HCT116 (cell line): ENCODE measurements around the gene ATG9A. TPM values are rescaled to one million over a fixed set of nuclear protein-coding genes. Genes with fewer than 3 reads are reported as not detected.

Experiments
- ATAC-seq: fragments of 200-7000 bp; cut with Tn5 transposase; 2 replicates; pipeline ENCODE4 v1.9.1; 2020; ENCODE audit warnings: mild to moderate bottlenecking, moderate library complexity
- BruUV-seq: library from RNA; stranded (reverse); fragments of 400-500 nt; replicated peaks from 2 replicates; lab custom pipeline; 2021; lab: Mats Ljungman, UMichigan
- CTCF ChIA-PET: fragments of 300-600 bp; sonication (Branson Sonifier 250); formaldehyde crosslinking; loops from one replicate; lab custom pipeline; 2021; ENCODE audit warnings: antibody characterized with exemption; lab: Charles Lee
- POLR2A ChIA-PET: fragments of 300-600, 350-600 bp; sonication (Branson Sonifier 250); formaldehyde crosslinking; loops from one replicate; lab custom pipeline; 2021; ENCODE audit warnings: antibody characterized with exemption; lab: Charles Lee
- RAD21 ChIA-PET, 2 experiments: fragments of 300-600 bp; sonication (Branson Sonifier 250); formaldehyde crosslinking; loops; one replicate each; lab custom pipeline; 2023; ENCODE audit warnings: low total read pairs in 2 of 2; ENCODE audit not compliant: uncharacterized antibody in 2 of 2, unreplicated experiment in 2 of 2, low non-redundant PET in 1 of 2; lab: Charles Lee
- DNase-seq: peaks from one replicate; pipeline ENCODE4 v3.0.0-alpha.2; 2010; ENCODE audit warnings: low read depth, low spot score
- H2AFZ ChIP-seq: fragments of 200-600 bp; shearing (Covaris generic), sonication (generic); 2 replicates; pipeline ENCODE4 v1.6.1; 2017; ENCODE audit warnings: low read depth, mixed run types, mixed read lengths, antibody characterized with exemption, low read length; ENCODE audit not compliant: poor library complexity, severe bottlenecking
- H3K27ac ChIP-seq: 2 replicates; pipeline ENCODE4 v1.5.1; 2012; ENCODE audit warnings: low read depth, low read length
- H3K27me3 ChIP-seq: fragments of 200-600 bp; sonication (generic); 2 replicates; pipeline ENCODE4 v1.6.1; 2016; ENCODE audit warnings: mixed run types, low read length, mixed read lengths; ENCODE audit not compliant: insufficient read depth
- H3K36me3 ChIP-seq, 2 experiments: fragments of 200-500 bp in 1 of 2; fragments of 200-600 bp in 1 of 2; sonication (Bioruptor generic) in 1 of 2; sonication (generic) in 1 of 2; 2 replicates each; pipeline versions ENCODE4 v1.5.1 to v1.6.1; 2014 to 2016; ENCODE audit warnings: low read length in 2 of 2, inconsistent platforms in 1 of 2, mixed read lengths in 1 of 2, mixed run types in 1 of 2; ENCODE audit not compliant: insufficient read depth in 2 of 2, control insufficient read depth in 1 of 2
- H3K4me1 ChIP-seq, 2 experiments: fragments of 200-600 bp in 1 of 2; sonication (generic) in 1 of 2; 2 replicates each; pipeline versions ENCODE4 v1.5.1 to v1.6.1; 2012 to 2017; ENCODE audit warnings: low read length in 2 of 2, inconsistent platforms in 1 of 2, mild to moderate bottlenecking in 1 of 2, mixed read lengths in 1 of 2, mixed run types in 1 of 2, moderate library complexity in 1 of 2; ENCODE audit not compliant: insufficient read depth in 2 of 2, control insufficient read depth in 1 of 2
- H3K4me2 ChIP-seq: fragments of 200-600 bp; sonication (generic); 2 replicates; pipeline ENCODE4 v1.6.1; 2017; ENCODE audit warnings: mixed run types, low read length, mixed read lengths
- H3K4me3 ChIP-seq, 2 experiments: fragments of 200-600 bp in 1 of 2; sonication (generic) in 1 of 2; replicated peaks in 1 of 2; 2 replicates each; pipeline ENCODE4 v1.5.1; 2011 to 2016; ENCODE audit warnings: low read length in 2 of 2, control low read depth in 1 of 2, low read depth in 1 of 2, mild to moderate bottlenecking in 1 of 2, mixed read lengths in 1 of 2, mixed run types in 1 of 2
- H3K79me2 ChIP-seq: fragments of 200-600 bp; sonication (generic); 2 replicates; pipeline ENCODE4 v1.6.1; 2017; ENCODE audit warnings: mild to moderate bottlenecking, mixed run types, low read length, moderate library complexity, mixed read lengths; ENCODE audit not compliant: insufficient read depth
- H3K9ac ChIP-seq: fragments of 200-600 bp; sonication (generic); 2 replicates; pipeline ENCODE4 v1.6.1; 2016; ENCODE audit warnings: low read length, mixed read lengths
- H3K9me2 ChIP-seq: fragments of 200-600 bp; sonication (generic), shearing (Covaris generic); 2 replicates; pipeline ENCODE4 v1.6.1; 2017; ENCODE audit warnings: mixed run types, mild to moderate bottlenecking, moderate library complexity; ENCODE audit not compliant: insufficient read depth
- H3K9me3 ChIP-seq, 2 experiments: fragments of 200-500 bp in 1 of 2; fragments of 200-600 bp in 1 of 2; sonication (Bioruptor generic) in 1 of 2; sonication (generic) in 1 of 2; 2 replicates each; pipeline ENCODE4 v1.6.1; 2014 to 2017; ENCODE audit warnings: low read length in 2 of 2, mixed read lengths in 2 of 2, inconsistent platforms in 1 of 2, low read depth in 1 of 2, mild to moderate bottlenecking in 1 of 2, mixed run types in 1 of 2, moderate library complexity in 1 of 2; ENCODE audit not compliant: control insufficient read depth in 1 of 2, insufficient read depth in 1 of 2
- H4K20me1 ChIP-seq: fragments of 200-600 bp; sonication (generic), shearing (Covaris generic); 2 replicates; pipeline ENCODE4 v1.6.1; 2017; ENCODE audit warnings: mixed run types, mild to moderate bottlenecking, moderate library complexity; ENCODE audit not compliant: insufficient read depth
- CBX3 ChIP-seq: IDR thresholded peaks from 2 replicates; pipeline ENCODE4 v1.6.1; 2012; ENCODE audit warnings: low read depth
- CEBPB ChIP-seq: IDR thresholded peaks from 2 replicates; pipeline ENCODE4 v1.6.1; 2012; ENCODE audit warnings: low read depth
- CTCF ChIP-seq, 3 experiments: fragments of 200-600 bp in 1 of 3; sonication (generic) in 1 of 3; IDR thresholded peaks in 2 of 3; conservative IDR thresholded peaks in 1 of 3; 2 replicates each; pipeline ENCODE4 v1.5.1; 2012 to 2017; ENCODE audit warnings: low read depth in 2 of 3, low read length in 2 of 3, antibody characterized with exemption in 1 of 3, borderline replicate concordance in 1 of 3, control low read depth in 1 of 3, mild to moderate bottlenecking in 1 of 3, mixed read lengths in 1 of 3, mixed run types in 1 of 3, moderate library complexity in 1 of 3; ENCODE audit not compliant: insufficient read depth in 1 of 3
- ELF1 ChIP-seq: IDR thresholded peaks from 2 replicates; pipeline ENCODE4 v1.6.1; 2012; ENCODE audit warnings: low read depth, borderline replicate concordance
- EZH2 ChIP-seq: fragments of 200-600 bp; sonication (generic); IDR thresholded peaks from 2 replicates; pipeline ENCODE4 v1.6.1; 2017; ENCODE audit warnings: antibody characterized with exemption, mixed run types
- EZH2phosphoT487 ChIP-seq: fragments of 200-600 bp; IDR thresholded peaks from 2 replicates; pipeline ENCODE4 v1.6.1; 2018; ENCODE audit warnings: antibody characterized with exemption, borderline replicate concordance
- FOSL1 ChIP-seq: IDR thresholded peaks from 2 replicates; pipeline ENCODE4 v1.6.1; 2012; ENCODE audit warnings: low read depth
- POLR2AphosphoS5 ChIP-seq: IDR thresholded peaks from 2 replicates; pipeline ENCODE4 v1.6.1; 2011; ENCODE audit warnings: mild to moderate bottlenecking, low read depth, low read length, moderate library complexity
- RAD21 ChIP-seq: IDR thresholded peaks from 2 replicates; pipeline ENCODE4 v1.6.1; 2012; ENCODE audit warnings: low read depth, mild to moderate bottlenecking
- SRF ChIP-seq: IDR thresholded peaks from 2 replicates; pipeline ENCODE4 v1.6.1; 2012; ENCODE audit warnings: low read depth
- YY1 ChIP-seq: IDR thresholded peaks from 2 replicates; pipeline ENCODE4 v1.6.1; 2011; ENCODE audit warnings: low read length, low read depth, moderate library complexity, mild to moderate bottlenecking; ENCODE audit not compliant: insufficient replicate concordance; ENCODE audit errors: extremely low read depth
- ZBTB33 ChIP-seq: IDR thresholded peaks from 2 replicates; pipeline ENCODE4 v1.6.1; 2011; ENCODE audit warnings: mild to moderate bottlenecking, low read length, moderate library complexity; ENCODE audit not compliant: insufficient replicate concordance; ENCODE audit errors: extremely low read depth
- ZNF274 ChIP-seq: fragments of 200-500 bp; sonication (Bioruptor generic); IDR thresholded peaks from 2 replicates; pipeline ENCODE4 v1.6.1; 2014; ENCODE audit warnings: mild to moderate bottlenecking, low read depth, low read length, inconsistent platforms
- intact Hi-C: fragments of 100-400 bp; cut with micrococcal nuclease; formaldehyde crosslinking; loops from 2 replicates; pipeline ENCODE4 v1.10.0; 2022
- total RNA-seq: library from RNA; stranded (reverse); gene quantifications from one replicate; pipeline ENCODE4 v1.2.1, GENCODE V29; 2021; ENCODE audit not compliant: unreplicated experiment
- TF ChIP-seq, protein P1 (sequence below): IDR thresholded peaks from 2 replicates; pipeline ENCODE4 v1.6.1; 2012
- TF ChIP-seq, protein P2 (sequence below): IDR thresholded peaks from 2 replicates; pipeline ENCODE4 v1.6.1; 2012

ATG9A gene
- total RNA-seq, 1 experiment from 2014 or later, result 51.8 TPM

- no peak for TF ChIP-seq YY1
Observed at GRCh38 chr2:219209236-219210195, 19.9 kb downstream of the ATG9A start (continued).

DNA sequence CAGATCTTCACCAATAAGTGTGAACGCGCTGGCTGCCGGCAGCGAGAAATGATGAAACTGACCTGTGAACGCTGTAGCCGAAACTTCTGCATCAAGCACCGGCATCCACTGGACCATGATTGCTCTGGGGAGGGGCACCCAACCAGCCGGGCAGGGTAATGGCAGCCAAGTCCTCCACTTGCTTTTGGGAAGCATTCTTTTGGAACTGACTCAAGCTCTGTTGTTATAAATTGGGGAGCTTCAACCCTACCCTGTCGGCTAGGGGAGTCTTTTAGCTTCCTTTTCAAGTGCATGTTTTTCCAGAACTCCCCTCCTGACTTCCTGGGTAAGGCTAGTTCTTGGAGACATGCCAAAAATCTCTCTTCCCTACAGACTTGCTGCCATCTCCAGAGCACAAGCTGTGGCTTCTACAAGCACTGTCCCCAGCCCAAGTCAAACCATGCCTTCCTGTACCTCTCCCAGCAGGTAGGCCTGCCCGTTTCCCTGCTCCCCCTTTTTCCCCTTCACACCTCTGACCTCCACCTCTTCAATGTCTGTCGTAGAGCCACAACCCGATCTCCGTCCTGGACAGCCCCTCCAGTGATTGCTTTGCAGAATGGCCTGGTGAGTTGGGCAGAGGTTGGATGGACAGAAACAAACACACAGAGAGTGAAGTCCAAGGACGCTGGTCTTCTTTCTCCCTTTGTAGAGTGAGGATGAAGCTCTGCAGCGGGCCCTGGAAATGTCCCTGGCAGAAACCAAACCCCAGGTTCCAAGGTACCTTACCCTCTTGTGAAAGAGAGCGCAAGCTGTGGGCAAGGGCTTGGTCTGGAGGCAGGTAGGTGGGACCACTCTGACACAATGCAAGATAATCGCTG is 21.3 kb downstream of the ATG9A start:
- H4K20me1 ChIP-seq, result no peaks in the 10 kb centered on the region
- peaks cover 0 to 9% of the 10 kb centered on the region in 2 experiments; a peak in 2 of 4 replicates for H3K9me3 ChIP-seq
- TF ChIP-seq, protein P1, sequence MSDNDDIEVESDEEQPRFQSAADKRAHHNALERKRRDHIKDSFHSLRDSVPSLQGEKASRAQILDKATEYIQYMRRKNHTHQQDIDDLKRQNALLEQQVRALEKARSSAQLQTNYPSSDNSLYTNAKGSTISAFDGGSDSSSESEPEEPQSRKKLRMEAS, result no peak
- TF ChIP-seq EZH2 (no peak), EZH2phosphoT487 (no peak), RAD21 (no peak), CBX3 (no peak), SRF (no peak), POLR2AphosphoS5 (no peak), ZBTB33 (no peak), YY1 (no peak), ZNF274 (no peak), CEBPB (no peak), ELF1 (no peak), CTCF (IDR thresholded peaks at IDR 0.05 in 2 of 3, conservative IDR thresholded peaks at IDR 0.05 in 1 of 3; ENCODE audit: borderline replicate concordance in 1 of 3, insufficient read depth in 1 of 3, low read depth in 2 of 3, low read length in 2 of 3) (no peak), FOSL1 (no peak)
- TF ChIP-seq, protein P2, sequence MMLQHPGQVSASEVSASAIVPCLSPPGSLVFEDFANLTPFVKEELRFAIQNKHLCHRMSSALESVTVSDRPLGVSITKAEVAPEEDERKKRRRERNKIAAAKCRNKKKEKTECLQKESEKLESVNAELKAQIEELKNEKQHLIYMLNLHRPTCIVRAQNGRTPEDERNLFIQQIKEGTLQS, result no peak
- H3K79me2 ChIP-seq, result no peaks in the 10 kb centered on the region
- no peak overlapping the region for H2AFZ ChIP-seq
- H3K4me3 ChIP-seq, result peak overlapping the region in 1 of 2 experiments; percentile 67; a peak in 1 of 4 replicates
- no TSS peak for BruUV-seq
- ATAC-seq (no peak), DNase-seq (no peak)
- peaks cover 10 to 16% of the 10 kb centered on the region in 2 experiments; a peak in 3 of 4 replicates for H3K36me3 ChIP-seq
- peak overlapping the region; percentile 63 for H3K27ac ChIP-seq
- POLR2A ChIA-PET, result interaction anchor here (2.2 kb wide), 1 partner anchor 9 kb away, joined by 18 read pairs; no protein-coding TSS in a partner anchor
- peaks cover 11 to 17% of the 10 kb centered on the region in 2 experiments for H3K4me1 ChIP-seq
- peak overlapping the region; percentile 77; the same call in 1 of the 2 replicates for H3K9ac ChIP-seq
- peak overlapping the region; percentile 94 for H3K4me2 ChIP-seq
- no peaks in the 10 kb centered on the region for H3K9me2 ChIP-seq
- CTCF ChIA-PET, result no interaction called here
- H3K27me3 ChIP-seq, result no peaks in the 10 kb centered on the region
- intact Hi-C loops, result loop anchor here (2.0 kb wide), 1 partner anchor 31 kb away; the partner anchor contains the start of gene CNPPD1
- RAD21 ChIA-PET, result no interaction called here
